Left lung (tissue), 10 donors: ENCODE results near the gene AMMECR1. TPM values are rescaled to one million over a fixed set of nuclear protein-coding genes. Genes with fewer than 3 reads are reported as not detected.

Experiments used
- ATAC-seq: fragments of 200-7000 bp; cut with Tn5 transposase; one replicate; pipeline ENCODE4 v1.9.1; 2020; ENCODE audit warnings: moderate library complexity
- DNase-seq, 4 donors: peaks; one replicate each; pipeline ENCODE4 v3.0.0-alpha.2; 2013 to 2020
- H3K27ac ChIP-seq, 2 donors: fragments of 200-600 bp; sonication (generic) in 1 of 2; one replicate each; pipeline versions ENCODE4 v1.5.0 to v1.8.0; 2020 to 2021
- H3K27me3 ChIP-seq, 2 donors: fragments of 200-600 bp; sonication (generic) in 1 of 2; one replicate each; pipeline versions ENCODE4 v1.5.0 to v1.8.0; 2020 to 2021
- H3K36me3 ChIP-seq, 2 donors: fragments of 200-600 bp; sonication (generic) in 1 of 2; one replicate each; pipeline versions ENCODE4 v1.5.0 to v1.8.0; 2020 to 2021
- H3K4me1 ChIP-seq, 2 donors: fragments of 200-600 bp; one replicate each; pipeline ENCODE4 v1.8.0; 2021
- H3K4me3 ChIP-seq, 2 donors: fragments of 200-600 bp; sonication (generic) in 1 of 2; one replicate each; pipeline versions ENCODE4 v1.5.0 to v1.8.0; 2020 to 2021; ENCODE audit warnings: mild to moderate bottlenecking in 1 of 2
- H3K9me3 ChIP-seq, 2 donors: fragments of 200-600 bp; sonication (generic) in 1 of 2; one replicate each; pipeline versions ENCODE4 v1.5.0 to v1.8.0; 2020 to 2021
- CTCF ChIP-seq, 2 donors: fragments of 200-600 bp; sonication (generic) in 1 of 2; IDR thresholded peaks; one replicate each; pipeline versions ENCODE4 v1.5.0 to v1.8.0; 2021; ENCODE audit warnings: antibody characterized with exemption in 2 of 2
- intact Hi-C, 2 donors: fragments of 100-400 bp; cut with DNase I; formaldehyde crosslinking; loops; one replicate each; pipeline versions ENCODE4 v1.11.2 to v1.14.2; 2022
- polyA plus RNA-seq, 6 donors: library from polyadenylated mRNA; unstranded; fragments of 120-200 nt; gene quantifications; one replicate each; pipeline ENCODE4 v1.2.1, GENCODE V29; 2013; ENCODE audit not compliant: insufficient read length in 6 of 6
- total RNA-seq, 2 donors: library from RNA; stranded (reverse); fragmentation: NEBNext Ultra II Directional; extraction: Animal tissue kit (Norgen Biotek cat#: 25700); gene quantifications; one replicate each; pipeline ENCODE4 v1.2.1, GENCODE V29; 2021
- donor health status: DM: no; HTN: yes; CAD: no.
- donor health status: DM: no; HTN: no; CAD: no.

The AMMECR1 gene
- total and polyA plus RNA-seq, 8 donors, result 8.9 to 15.2 (median 12.7) TPM

GRCh38 chrX:110287605-110288004 lies 30.3 kb downstream of the AMMECR1 start:
- DNase-seq (no peak), ATAC-seq (no peak)
- Histone ChIP-seq H3K27me3 (no peaks in the 10 kb centered on the region), H3K4me1 (no peaks in the 10 kb centered on the region), H3K36me3 (no peaks in the 10 kb centered on the region), H3K27ac (no peak overlapping the region), H3K9me3 (no peaks in the 10 kb centered on the region), H3K4me3 (no peak overlapping the region)
- intact Hi-C loops, result no loop called here
- TF ChIP-seq CTCF (IDR thresholded peaks at IDR 0.05), result no peak

GRCh38 chrX:110286106-110286505 lies 31.8 kb downstream of the AMMECR1 start:
- no peak for DNase-seq
- no peak for TF ChIP-seq CTCF (IDR thresholded peaks at IDR 0.05)
- no peaks in the 10 kb centered on the region for H3K9me3 ChIP-seq
- peak; percentile 71 for ATAC-seq
- intact Hi-C loops, result no loop called here
- no peaks in the 10 kb centered on the region for H3K4me1 ChIP-seq
- no peaks in the 10 kb centered on the region for H3K36me3 ChIP-seq
- H3K27me3 ChIP-seq, result no peaks in the 10 kb centered on the region
- H3K27ac ChIP-seq, result peak overlapping the region in 1 of 2 donors; percentile 23
- no peak overlapping the region for H3K4me3 ChIP-seq

- no peak for TF ChIP-seq CTCF (IDR thresholded peaks at IDR 0.05)
- Histone ChIP-seq H3K27me3 (no peaks in the 10 kb centered on the region), H3K27ac (no peak overlapping the region), H3K4me3 (no peak overlapping the region), H3K4me1 (no peaks in the 10 kb centered on the region), H3K9me3 (no peaks in the 10 kb centered on the region), H3K36me3 (no peaks in the 10 kb centered on the region)
- DNase-seq, result no peak
- no peak for ATAC-seq
- intact Hi-C loops, result no loop called here
Measured at GRCh38 chrX:110284159-110284558, 33.7 kb downstream of the AMMECR1 start.

- Histone ChIP-seq H3K4me1 (no peaks in the 10 kb centered on the region), H3K27me3 (no peaks in the 10 kb centered on the region), H3K36me3 (no peaks in the 10 kb centered on the region), H3K27ac (no peak overlapping the region), H3K9me3 (no peaks in the 10 kb centered on the region), H3K4me3 (no peak overlapping the region)
- ATAC-seq (no peak), DNase-seq (no peak)
- TF ChIP-seq CTCF (IDR thresholded peaks at IDR 0.05), result no peak
- intact Hi-C loops, result no loop called here
Measured at GRCh38 chrX:110282922-110283321, 35.0 kb downstream of the AMMECR1 start.

- Histone ChIP-seq H3K27me3 (no peaks in the 10 kb centered on the region), H3K4me3 (no peak overlapping the region), H3K27ac (no peak overlapping the region), H3K36me3 (no peaks in the 10 kb centered on the region), H3K9me3 (no peaks in the 10 kb centered on the region), H3K4me1 (no peaks in the 10 kb centered on the region)
- intact Hi-C loops, result no loop called here
- DNase-seq (no peak), ATAC-seq (peak; percentile 51)
- TF ChIP-seq CTCF (IDR thresholded peaks at IDR 0.05), result no peak
Measured at GRCh38 chrX:110281377-110281776, 36.5 kb downstream of the AMMECR1 start.
